Activated naive CD4-positive, alpha-beta T cell treated with anti-CD3 and anti-CD28 coated beads, Interleukin-2, amount 50 U/mL, for 24 hours (primary cell): Measurements from ENCODE around the gene WAS.
"Not testable (repeated sequence)": the region's sequence is repeated elsewhere in the genome, so short reads cannot be mapped to it uniquely, and the experiment has no call there.

Experiments used
- H3K27ac Mint-ChIP-seq: one replicate; pipeline ENCODE4 v1.8.0; 2021; ENCODE audit warnings: mild to moderate bottlenecking, mixed read lengths
- H3K27me3 Mint-ChIP-seq: one replicate; pipeline ENCODE4 v1.8.0; 2021; ENCODE audit warnings: mixed read lengths
- H3K36me3 Mint-ChIP-seq: one replicate; pipeline ENCODE4 v1.8.0; 2021; ENCODE audit warnings: mixed read lengths
- H3K4me1 Mint-ChIP-seq: one replicate; pipeline ENCODE4 v1.8.0; 2021; ENCODE audit warnings: mixed read lengths
- H3K4me3 Mint-ChIP-seq: one replicate; pipeline ENCODE4 v1.8.0; 2021; ENCODE audit warnings: mild to moderate bottlenecking, mixed read lengths
- H3K9me3 Mint-ChIP-seq: one replicate; pipeline ENCODE4 v1.8.0; 2021; ENCODE audit warnings: mixed read lengths

Gene WAS

DNA sequence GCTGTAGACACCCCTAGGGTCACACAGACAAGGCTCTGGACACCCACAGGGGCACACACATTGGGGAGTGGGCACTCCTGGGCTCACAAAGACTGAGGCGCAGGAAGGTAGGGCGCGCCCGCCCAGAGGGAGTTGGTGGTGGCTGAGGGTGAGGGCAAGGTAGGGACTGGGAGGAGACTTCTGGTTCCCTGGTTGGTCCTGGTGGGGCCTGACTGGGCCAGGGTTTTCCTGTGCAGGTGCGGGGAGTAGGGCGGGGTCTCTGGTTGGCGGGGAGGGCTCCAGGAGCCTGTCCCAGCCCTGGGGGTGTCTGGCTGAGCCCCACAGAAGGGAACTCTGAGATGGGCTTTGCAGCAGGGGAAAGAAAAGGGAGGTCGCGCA, 6.7 kb upstream of the WAS start:
- Mint-ChIP-seq H3K4me1 (peaks cover 35% of the 10 kb centered on the region), H3K27ac (peak overlapping the region; percentile 94), H3K4me3 (peak overlapping the region; percentile 92), H3K36me3 (no peaks in the 10 kb centered on the region), H3K27me3 (no peaks in the 10 kb centered on the region), H3K9me3 (no peaks in the 10 kb centered on the region)

- Mint-ChIP-seq H3K4me1 (peaks cover 39% of the 10 kb centered on the region), H3K4me3 (peak overlapping the region; percentile 92), H3K36me3 (no peaks in the 10 kb centered on the region), H3K9me3 (no peaks in the 10 kb centered on the region), H3K27me3 (no peaks in the 10 kb centered on the region), H3K27ac (peak overlapping the region; percentile 94)
Measured at GRCh38 chrX:48677516-48677915, 6.1 kb upstream of the WAS start.

DNA sequence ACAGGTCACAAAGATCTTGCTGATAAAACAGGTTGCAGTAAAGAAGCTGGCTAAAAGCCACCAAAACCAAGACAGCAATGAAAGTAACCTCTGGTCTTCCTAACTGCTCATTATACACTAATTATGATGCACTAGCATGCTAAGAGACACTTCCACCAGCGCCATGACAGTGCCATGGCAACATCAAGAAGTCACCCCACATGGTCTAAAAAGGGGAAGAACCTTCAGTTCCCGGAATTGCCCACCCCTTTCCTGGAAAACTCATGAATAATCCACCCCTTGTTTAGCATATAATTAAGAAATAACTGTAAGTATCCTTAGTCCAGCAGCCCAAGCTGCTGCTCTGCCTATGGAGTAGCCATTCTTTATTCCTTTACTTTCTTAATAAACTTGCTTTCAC, 3.1 kb upstream of the WAS start:
- not testable (repeated sequence) for H3K27ac Mint-ChIP-seq, H3K36me3 Mint-ChIP-seq, H3K4me3 Mint-ChIP-seq, H3K9me3 Mint-ChIP-seq, H3K27me3 Mint-ChIP-seq
- peaks cover 55% of the 10 kb centered on the region for H3K4me1 Mint-ChIP-seq

DNA sequence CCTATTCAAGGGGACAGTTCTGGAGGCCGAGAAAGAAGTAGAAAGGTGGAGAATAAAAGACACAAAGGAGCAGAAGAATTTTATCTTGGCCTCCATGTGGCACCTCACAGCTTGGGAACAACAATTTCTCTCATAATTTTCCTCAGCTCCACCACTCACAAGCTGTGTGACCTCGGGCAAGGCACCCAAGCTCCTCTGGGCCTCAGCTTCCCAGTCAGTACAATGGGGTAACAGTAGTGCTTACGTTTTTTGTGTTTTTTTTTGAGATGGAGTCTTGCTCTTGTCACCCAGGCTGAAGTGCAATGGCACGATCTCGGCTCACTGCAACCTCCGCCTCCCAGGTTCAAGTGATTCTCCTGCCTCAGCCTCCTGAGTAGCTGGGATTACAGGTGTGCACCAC, 2.7 kb upstream of the WAS start:
- H3K27ac Mint-ChIP-seq, H3K27me3 Mint-ChIP-seq, H3K4me3 Mint-ChIP-seq, H3K9me3 Mint-ChIP-seq, H3K36me3 Mint-ChIP-seq: not testable (repeated sequence)
- peaks cover 54% of the 10 kb centered on the region for H3K4me1 Mint-ChIP-seq

- Mint-ChIP-seq H3K4me1 (peaks cover 62% of the 10 kb centered on the region), H3K4me3 (peak overlapping the region; percentile 58), H3K9me3 (no peaks in the 10 kb centered on the region)
Measured at GRCh38 chrX:48681539-48682183, 1.9 kb upstream of the WAS start.

DNA sequence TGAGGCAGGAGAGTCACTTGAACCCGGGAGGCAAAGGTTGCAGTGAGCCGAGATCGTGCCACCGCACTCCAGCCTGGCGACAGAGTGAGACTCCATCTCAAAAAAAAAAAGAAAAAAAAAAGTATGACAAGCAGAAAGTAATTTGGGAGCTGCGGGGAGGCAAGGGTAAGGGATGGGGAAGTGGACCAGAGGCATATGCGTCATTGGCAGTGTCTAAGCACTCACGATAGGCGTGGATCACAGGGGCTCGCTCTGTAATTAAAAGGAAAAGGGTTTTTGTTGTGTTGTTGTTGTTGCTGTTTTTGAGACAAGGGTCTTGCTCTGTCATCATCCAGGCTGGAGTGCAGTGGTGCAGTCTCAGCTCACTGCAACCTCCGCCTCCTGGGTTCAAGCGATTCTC, 804 bp upstream of the WAS start:
- H3K9me3 Mint-ChIP-seq, H3K36me3 Mint-ChIP-seq, H3K27me3 Mint-ChIP-seq: not testable (repeated sequence)
- Mint-ChIP-seq H3K4me3 (peak overlapping the region; percentile 36), H3K4me1 (peaks cover 64% of the 10 kb centered on the region), H3K27ac (peak overlapping the region; percentile 55)

More at GRCh38 chrX:48681539-48682183, 1.9 kb upstream of the WAS start:
- Mint-ChIP-seq H3K36me3 (peaks cover 4% of the 10 kb centered on the region), H3K27ac (peak overlapping the region; percentile 72), H3K27me3 (no peaks in the 10 kb centered on the region)

DNA sequence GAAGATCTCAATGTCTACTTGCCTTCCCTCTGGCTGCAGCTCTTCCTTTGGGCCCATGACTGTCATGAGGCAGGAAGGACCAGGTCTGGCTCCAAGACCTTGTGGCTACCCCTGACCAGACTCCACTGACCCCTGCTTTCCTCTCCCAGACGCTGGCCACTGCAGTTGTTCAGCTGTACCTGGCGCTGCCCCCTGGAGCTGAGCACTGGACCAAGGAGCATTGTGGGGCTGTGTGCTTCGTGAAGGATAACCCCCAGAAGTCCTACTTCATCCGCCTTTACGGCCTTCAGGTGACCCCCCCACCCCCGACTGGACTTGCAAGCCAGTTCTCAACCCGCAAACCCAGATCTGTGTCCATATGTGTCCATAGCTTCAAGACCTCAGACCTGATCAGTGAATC, 535 bp downstream of the WAS start:
- H3K4me3 Mint-ChIP-seq: peak overlapping the region; percentile 94
- H3K27me3 Mint-ChIP-seq: no peaks in the 10 kb centered on the region
- H3K27ac Mint-ChIP-seq: peak overlapping the region; percentile 96
- no peaks in the 10 kb centered on the region for H3K9me3 Mint-ChIP-seq
- peaks cover 61% of the 10 kb centered on the region for H3K4me1 Mint-ChIP-seq
- peaks cover 9% of the 10 kb centered on the region for H3K36me3 Mint-ChIP-seq

GRCh38 chrX:48685416-48685815, 1.8 kb downstream of the WAS start:
- peaks cover 57% of the 10 kb centered on the region for H3K4me1 Mint-ChIP-seq
- no peaks in the 10 kb centered on the region for H3K27me3 Mint-ChIP-seq
- peak overlapping the region; percentile 96 for H3K27ac Mint-ChIP-seq
- peak overlapping the region; percentile 94 for H3K4me3 Mint-ChIP-seq
- H3K36me3 Mint-ChIP-seq: peaks cover 9% of the 10 kb centered on the region
- H3K9me3 Mint-ChIP-seq: no peaks in the 10 kb centered on the region

DNA sequence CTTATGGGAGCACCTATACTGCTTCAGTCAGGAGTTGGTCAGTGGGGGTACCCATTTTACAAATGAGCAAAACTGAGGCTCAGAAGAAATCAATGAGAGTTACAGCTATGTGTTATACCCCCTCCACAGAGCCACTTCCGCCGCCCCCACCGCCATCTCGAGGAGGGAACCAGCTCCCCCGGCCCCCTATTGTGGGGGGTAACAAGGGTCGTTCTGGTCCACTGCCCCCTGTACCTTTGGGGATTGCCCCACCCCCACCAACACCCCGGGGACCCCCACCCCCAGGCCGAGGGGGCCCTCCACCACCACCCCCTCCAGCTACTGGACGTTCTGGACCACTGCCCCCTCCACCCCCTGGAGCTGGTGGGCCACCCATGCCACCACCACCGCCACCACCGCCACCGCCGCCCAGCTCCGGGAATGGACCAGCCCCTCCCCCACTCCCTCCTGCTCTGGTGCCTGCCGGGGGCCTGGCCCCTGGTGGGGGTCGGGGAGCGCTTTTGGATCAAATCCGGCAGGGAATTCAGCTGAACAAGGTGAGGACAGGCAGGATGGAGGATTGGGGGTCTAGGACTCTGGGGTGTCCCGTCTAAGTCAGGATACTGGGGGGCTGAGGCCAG, 5.0 kb downstream of the WAS start:
- H3K4me3 Mint-ChIP-seq: no peak overlapping the region
- H3K27me3 Mint-ChIP-seq: no peaks in the 10 kb centered on the region
- peaks cover 39% of the 10 kb centered on the region for H3K4me1 Mint-ChIP-seq
- peaks cover 9% of the 10 kb centered on the region for H3K36me3 Mint-ChIP-seq
- H3K27ac Mint-ChIP-seq: no peak overlapping the region
- H3K9me3 Mint-ChIP-seq: no peaks in the 10 kb centered on the region

DNA sequence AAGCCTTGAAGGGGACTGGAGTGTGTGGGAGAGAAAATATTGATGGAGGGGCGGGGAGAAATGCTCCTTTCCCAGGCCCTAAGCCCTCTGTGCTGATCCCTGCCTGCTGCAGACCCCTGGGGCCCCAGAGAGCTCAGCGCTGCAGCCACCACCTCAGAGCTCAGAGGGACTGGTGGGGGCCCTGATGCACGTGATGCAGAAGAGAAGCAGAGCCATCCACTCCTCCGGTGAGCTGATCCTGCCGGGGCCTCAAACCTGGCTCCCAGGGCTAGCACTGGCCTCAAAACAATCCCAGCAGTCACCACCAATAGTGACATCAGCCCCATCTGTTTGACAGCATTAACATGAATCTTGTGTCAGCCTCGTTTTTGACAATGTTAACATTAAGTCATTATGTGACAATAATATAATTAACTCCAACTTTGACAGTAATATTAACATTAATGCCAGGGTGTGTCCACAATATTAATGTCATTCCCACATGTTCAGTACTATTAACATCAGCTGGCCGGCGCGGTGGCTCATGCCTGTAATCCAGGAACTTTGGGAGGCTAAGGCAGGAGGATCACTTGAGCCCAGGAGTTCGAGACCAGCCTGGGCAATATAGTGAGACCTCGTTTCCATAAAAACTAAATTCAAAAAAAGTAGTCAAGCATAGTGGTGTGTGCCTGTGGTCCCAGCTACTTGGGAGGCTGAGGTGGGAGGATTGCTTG, 5.8 kb downstream of the WAS start:
- H3K4me3 Mint-ChIP-seq: no peak overlapping the region
- H3K4me1 Mint-ChIP-seq: peaks cover 34% of the 10 kb centered on the region
- H3K36me3 Mint-ChIP-seq: peaks cover 9% of the 10 kb centered on the region
- H3K27ac Mint-ChIP-seq: no peak overlapping the region
- H3K9me3 Mint-ChIP-seq: no peaks in the 10 kb centered on the region
- no peaks in the 10 kb centered on the region for H3K27me3 Mint-ChIP-seq

DNA sequence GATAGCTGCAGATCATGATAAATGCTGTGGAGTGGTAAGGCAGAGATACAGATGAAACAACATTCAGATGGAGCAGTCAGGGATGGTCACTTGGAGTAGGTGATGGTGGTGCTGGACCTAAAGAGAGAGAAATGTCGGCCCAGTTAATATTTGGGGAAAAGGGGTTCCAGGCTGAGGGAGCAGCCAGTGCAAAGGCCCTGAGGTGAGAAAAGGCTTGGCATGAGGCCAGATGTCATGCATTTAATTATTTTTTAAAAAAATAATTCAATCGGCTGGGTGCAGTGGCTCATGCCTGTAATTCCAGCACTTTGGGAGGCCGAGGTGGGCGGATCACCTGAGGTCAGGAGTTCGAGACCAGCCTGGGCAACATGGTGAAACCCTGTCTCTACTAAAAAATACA, 8.1 kb downstream of the WAS start:
- not testable (repeated sequence) for H3K36me3 Mint-ChIP-seq, H3K9me3 Mint-ChIP-seq, H3K4me3 Mint-ChIP-seq, H3K27me3 Mint-ChIP-seq
- peak overlapping the region; percentile 23 for H3K27ac Mint-ChIP-seq
- H3K4me1 Mint-ChIP-seq: peaks cover 21% of the 10 kb centered on the region

DNA sequence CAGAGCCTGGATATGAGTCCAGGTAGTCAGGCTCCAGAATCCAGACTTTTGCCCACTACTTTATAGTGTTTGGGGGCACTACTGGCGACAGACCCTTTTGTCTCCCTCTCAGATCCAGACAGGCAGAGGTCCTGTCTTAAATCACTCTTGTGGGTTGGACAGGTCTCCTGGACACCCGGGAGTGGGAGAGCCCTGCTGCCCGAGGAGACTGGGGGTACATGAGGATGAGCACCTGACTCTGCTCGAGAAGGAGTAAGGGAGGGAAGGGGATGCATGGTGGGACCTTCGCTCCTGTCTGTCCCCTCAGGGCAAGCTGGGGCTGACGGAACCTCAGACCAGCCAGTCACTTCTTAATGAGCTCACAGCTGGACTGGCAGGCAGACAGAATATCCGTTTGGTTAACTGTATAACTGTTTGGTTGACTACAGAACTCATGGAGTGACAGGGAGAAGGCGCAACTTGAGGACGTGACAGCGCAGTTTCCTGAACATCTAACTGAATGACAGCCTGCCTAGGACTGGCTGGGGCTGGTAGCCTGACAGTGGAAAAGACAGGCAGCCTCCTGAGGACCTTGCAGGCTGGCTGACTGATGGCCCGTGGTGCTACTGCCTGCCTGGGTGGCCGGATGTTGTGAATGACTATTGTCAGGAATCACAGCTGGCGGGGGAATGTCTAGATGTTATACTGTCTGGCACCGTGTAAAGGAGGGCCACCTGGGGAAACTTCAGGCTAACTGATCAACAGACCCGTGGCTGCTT, 11.4 kb downstream of the WAS start:
- Mint-ChIP-seq H3K4me3 (peak overlapping the region; percentile 95), H3K36me3 (no peaks in the 10 kb centered on the region), H3K27ac (no peak overlapping the region), H3K9me3 (no peaks in the 10 kb centered on the region), H3K4me1 (peaks cover 22% of the 10 kb centered on the region), H3K27me3 (no peaks in the 10 kb centered on the region)

DNA sequence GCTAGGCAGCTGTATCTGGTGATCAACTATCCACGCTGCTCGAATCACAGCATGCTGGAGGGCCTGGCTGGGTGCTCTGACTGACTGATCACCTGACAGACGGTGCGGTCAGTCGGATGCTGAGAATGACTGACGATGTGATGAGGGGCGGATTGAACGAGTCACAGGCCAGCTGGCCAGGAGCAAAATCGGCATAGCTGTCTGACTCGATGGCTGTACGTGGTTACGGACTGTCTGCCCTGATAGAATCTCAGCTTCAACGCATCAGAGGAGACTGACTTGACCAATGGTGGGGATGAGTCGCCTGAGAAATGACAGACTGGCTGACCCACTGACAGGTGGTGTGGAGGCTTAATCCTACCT, 11.9 kb downstream of the WAS start:
- H3K9me3 Mint-ChIP-seq: no peaks in the 10 kb centered on the region
- H3K36me3 Mint-ChIP-seq: no peaks in the 10 kb centered on the region
- H3K4me1 Mint-ChIP-seq: peaks cover 22% of the 10 kb centered on the region
- H3K27ac Mint-ChIP-seq: peak overlapping the region; percentile 96
- H3K27me3 Mint-ChIP-seq: no peaks in the 10 kb centered on the region
- H3K4me3 Mint-ChIP-seq: peak overlapping the region; percentile 95

DNA sequence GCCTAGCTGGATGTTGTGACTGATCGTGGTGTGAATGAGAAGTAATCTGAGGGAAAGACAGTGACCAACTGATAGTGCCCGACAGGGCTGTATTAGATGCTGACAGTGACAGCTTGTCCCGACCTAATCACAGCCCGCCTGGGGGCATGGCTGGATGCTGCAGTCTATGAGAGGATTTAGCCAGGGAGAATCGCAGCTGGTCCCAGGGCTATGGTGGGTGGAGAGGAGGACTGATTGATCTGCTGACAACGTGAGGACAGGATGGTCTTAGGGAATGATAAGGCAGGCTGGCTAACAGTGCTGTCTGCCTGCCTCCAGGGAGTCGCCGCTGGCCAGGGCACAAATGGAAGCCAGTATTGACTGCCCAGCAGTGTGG, 12.3 kb downstream of the WAS start:
- Mint-ChIP-seq H3K4me1 (peaks cover 22% of the 10 kb centered on the region), H3K27ac (peak overlapping the region; percentile 96), H3K4me3 (peak overlapping the region; percentile 95), H3K9me3 (no peaks in the 10 kb centered on the region), H3K36me3 (no peaks in the 10 kb centered on the region), H3K27me3 (no peaks in the 10 kb centered on the region)

GRCh38 chrX:48696301-48696908, 12.8 kb downstream of the WAS start, which contains the start of gene SUV39H1:
SUV39H1 (plus strand) TSS chrX:48696734; CDS start chrX:48696785, 51 bp downstream.
- peak within 1 kb of the TSS; percentile 95 for H3K4me3 Mint-ChIP-seq
- H3K36me3 Mint-ChIP-seq: no peaks in the 10 kb centered on the region
- H3K27me3 Mint-ChIP-seq: no peaks in the 10 kb centered on the region
- peaks cover 22% of the 10 kb centered on the region for H3K4me1 Mint-ChIP-seq
- H3K27ac Mint-ChIP-seq: peak within 1 kb of the TSS; percentile 96
- no peaks in the 10 kb centered on the region for H3K9me3 Mint-ChIP-seq
